SK-N-SH (cell line): ENCODE results near the gene CBLN3. TPM values are rescaled to one million over a fixed set of nuclear protein-coding genes. Genes with fewer than 3 reads are reported as not detected.

Experiments used
- CTCF ChIA-PET: fragments of 300-600, 350-600 bp; formaldehyde crosslinking; extraction: SDS; loops from one replicate; lab custom pipeline; 2021; lab: Yijun Ruan, JAX
- POLR2A ChIA-PET: fragments of 350-600 bp; sonication (Branson Sonifier 250); formaldehyde crosslinking; extraction: SDS; loops from one replicate; lab custom pipeline; 2020; ENCODE audit warnings: antibody characterized with exemption, inconsistent platforms; lab: Yijun Ruan, JAX
- DNase-seq: peaks from one replicate; pipeline ENCODE4 v3.0.0; 2012
- H2AFZ ChIP-seq: fragments of 200-600 bp; sonication (generic); 2 replicates; pipeline ENCODE4 v1.8.1; 2016; ENCODE audit warnings: antibody characterized with exemption, mild to moderate bottlenecking, low read depth
- H3F3A ChIP-seq: fragments of 200-600 bp; sonication (generic); replicated peaks from 2 replicates; pipeline ENCODE3; 2016; ENCODE audit warnings: antibody characterized with exemption, mild to moderate bottlenecking; ENCODE audit not compliant: insufficient read depth
- H3K27ac ChIP-seq, 2 experiments: fragments of 200-500 bp in 1 of 2; fragments of 200-600 bp in 1 of 2; sonication (Bioruptor generic) in 1 of 2; sonication (generic), shearing (Covaris generic) in 1 of 2; 2 replicates each; pipeline versions ENCODE4 v1.5.1 to v1.6.1; 2014 to 2016; ENCODE audit warnings: low read depth in 2 of 2, inconsistent platforms in 1 of 2, low read length in 1 of 2, mild to moderate bottlenecking in 1 of 2, mixed read lengths in 1 of 2
- H3K27me3 ChIP-seq: fragments of 200-600 bp; sonication (generic), shearing (Covaris generic); 2 replicates; pipeline ENCODE4 v1.6.1; 2016; ENCODE audit warnings: mixed run types; ENCODE audit not compliant: insufficient read depth
- H3K36me3 ChIP-seq, 2 experiments: fragments of 200-500 bp in 1 of 2; fragments of 200-600 bp in 1 of 2; sonication (Bioruptor generic) in 1 of 2; sonication (generic) in 1 of 2; replicated peaks in 1 of 2; 2 replicates each; pipeline versions ENCODE3 to v1.5.1; 2014 to 2016; ENCODE audit warnings: low read length in 1 of 2, mild to moderate bottlenecking in 1 of 2; ENCODE audit not compliant: insufficient read depth in 2 of 2, control insufficient read depth in 1 of 2
- H3K4me1 ChIP-seq, 2 experiments: fragments of 200-500 bp in 1 of 2; fragments of 200-600 bp in 1 of 2; sonication (Bioruptor generic) in 1 of 2; sonication (generic), shearing (Covaris generic) in 1 of 2; 2 replicates each; pipeline versions ENCODE4 v1.5.1 to v1.6.1; 2014 to 2016; ENCODE audit warnings: low read depth in 1 of 2, low read length in 1 of 2, mixed run types in 1 of 2; ENCODE audit not compliant: insufficient read depth in 2 of 2, control insufficient read depth in 1 of 2
- H3K4me2 ChIP-seq: fragments of 200-600 bp; sonication (generic), shearing (Covaris generic); 2 replicates; pipeline ENCODE4 v1.6.1; 2017; ENCODE audit warnings: mixed run types
- H3K4me3 ChIP-seq, 2 experiments: fragments of 200-500 bp in 1 of 2; fragments of 200-600 bp in 1 of 2; sonication (Bioruptor generic) in 1 of 2; sonication (generic), shearing (Covaris generic) in 1 of 2; 2 replicates each; pipeline versions ENCODE4 v1.5.1 to v1.8.1; 2014 to 2016; ENCODE audit warnings: low read depth in 2 of 2, inconsistent platforms in 1 of 2, low read length in 1 of 2, mild to moderate bottlenecking in 1 of 2, mixed read lengths in 1 of 2, moderate library complexity in 1 of 2
- H3K79me2 ChIP-seq: fragments of 200-600 bp; sonication (generic); 2 replicates; pipeline ENCODE4 v1.8.1; 2017; ENCODE audit warnings: mild to moderate bottlenecking; ENCODE audit not compliant: insufficient read depth
- H3K9ac ChIP-seq: fragments of 200-600 bp; sonication (generic); 2 replicates; pipeline ENCODE4 v1.6.1; 2017; ENCODE audit warnings: mixed run types
- H3K9me2 ChIP-seq: fragments of 200-600 bp; sonication (generic); 2 replicates; pipeline ENCODE4 v1.6.1; 2017; ENCODE audit warnings: mixed run types
- H3K9me3 ChIP-seq: fragments of 200-600 bp; sonication (generic); 2 replicates; pipeline ENCODE4 v1.6.1; 2017; ENCODE audit warnings: mixed run types, mild to moderate bottlenecking, moderate library complexity
- H4K20me1 ChIP-seq: fragments of 200-600 bp; sonication (generic); 2 replicates; pipeline ENCODE4 v1.6.1; 2017; ENCODE audit warnings: mild to moderate bottlenecking, mixed run types; ENCODE audit not compliant: insufficient read depth
- EP300 ChIP-seq, 2 experiments: IDR thresholded peaks; 2 replicates each; pipeline versions ENCODE4 v1.4.0 to v1.6.1; 2012; ENCODE audit warnings: borderline replicate concordance in 1 of 2, low read depth in 1 of 2, low read length in 1 of 2
- FOSL2 ChIP-seq: IDR thresholded peaks from 2 replicates; pipeline ENCODE4 v1.4.0; 2012; ENCODE audit warnings: low read depth, mild to moderate bottlenecking, moderate library complexity, borderline replicate concordance
- FOXJ3 ChIP-seq: sonication (generic); formaldehyde crosslinking; IDR thresholded peaks from 2 replicates; pipeline ENCODE4 v1.5.1; 2020; ENCODE audit warnings: mild to moderate bottlenecking, missing genetic modification reagents
- GABPA ChIP-seq: IDR thresholded peaks from 2 replicates; pipeline ENCODE4 v1.4.0; 2012; ENCODE audit warnings: low read depth, mild to moderate bottlenecking
- GATA2 ChIP-seq: sonication (generic); formaldehyde crosslinking; IDR thresholded peaks from 2 replicates; pipeline ENCODE4 v1.5.0; 2020; ENCODE audit warnings: mild to moderate bottlenecking, missing genetic modification reagents
- JUND ChIP-seq: IDR thresholded peaks from 2 replicates; pipeline ENCODE4 v1.4.0; 2012
- MEF2A ChIP-seq: IDR thresholded peaks from 2 replicates; pipeline ENCODE4 v1.4.0; 2012; ENCODE audit warnings: low read depth, borderline replicate concordance
- NFIC ChIP-seq: IDR thresholded peaks from 2 replicates; pipeline ENCODE4 v1.4.0; 2012; ENCODE audit warnings: borderline replicate concordance
- NRF1 ChIP-seq: IDR thresholded peaks from 2 replicates; pipeline ENCODE4 v1.6.1; 2012; ENCODE audit warnings: low read depth, mild to moderate bottlenecking, low read length
- PBX3 ChIP-seq: IDR thresholded peaks from 2 replicates; pipeline ENCODE4; 2012
- POLR2AphosphoS5 ChIP-seq: IDR thresholded peaks from 2 replicates; pipeline ENCODE4 v1.6.1; 2012; ENCODE audit warnings: low read depth, low read length
- RAD21 ChIP-seq: IDR thresholded peaks from 2 replicates; pipeline ENCODE4 v1.6.1; 2012; ENCODE audit warnings: mild to moderate bottlenecking, low read length
- RCOR1 ChIP-seq: fragments of 150-350 bp; IDR thresholded peaks from 2 replicates; pipeline ENCODE4 v1.6.1; 2017; ENCODE audit warnings: antibody characterized with exemption, low read length
- REST ChIP-seq: IDR thresholded peaks from 2 replicates; pipeline ENCODE4 v1.6.1; 2012; ENCODE audit warnings: mild to moderate bottlenecking, low read depth, low read length, moderate library complexity
- RFX5 ChIP-seq: IDR thresholded peaks from 2 replicates; pipeline ENCODE4 v1.6.1; 2012; ENCODE audit warnings: mild to moderate bottlenecking, improper control_type of control experiment, low read length
- RXRA ChIP-seq: IDR thresholded peaks from 2 replicates; pipeline ENCODE4 v1.4.0; 2012; ENCODE audit warnings: low read depth, mild to moderate bottlenecking, borderline replicate concordance
- TEAD4 ChIP-seq: IDR thresholded peaks from 2 replicates; pipeline ENCODE4 v1.4.0; 2012; ENCODE audit warnings: mild to moderate bottlenecking, borderline replicate concordance; ENCODE audit not compliant: insufficient read depth
- YY1 ChIP-seq: IDR thresholded peaks from 2 replicates; pipeline ENCODE4 v1.4.0; 2012; ENCODE audit warnings: low read depth, mild to moderate bottlenecking
- WGBS: methylation state at CpG from one replicate; pipeline ENCODE4 v1.1.6; 2017; ENCODE audit warnings: low lambda C conversion rate; 5-methylcytosine and 5-hydroxymethylcytosine counted together
- polyA plus RNA-seq, 3 experiments: library from polyadenylated mRNA; depleted of rRNA; stranded (reverse); fragments of >200 nt; gene quantifications; 2 replicates each; pipeline ENCODE4 v1.2.3, GENCODE V29; 2012
- TF ChIP-seq, protein P1 (sequence below): fragments of 150-350 bp; IDR thresholded peaks from 2 replicates; pipeline ENCODE4 v1.6.1; 2017; ENCODE audit warnings: antibody characterized with exemption, low read length, low read depth, borderline replicate concordance

CBLN3 gene
- polyA plus RNA-seq, 1 of the 3 experiments (the other 2 are of a cell fraction): 1.8 TPM

GRCh38 chr14:24406416-24406815 lies 23.1 kb downstream of the CBLN3 start:
- Histone ChIP-seq H3K27me3 (no peaks in the 10 kb centered on the region), H3K9me3 (no peaks in the 10 kb centered on the region), H3K79me2 (no peaks in the 10 kb centered on the region), H3K9me2 (no peaks in the 10 kb centered on the region), H3K36me3 (peaks cover 0 to 4% of the 10 kb centered on the region in 2 experiments), H3F3A (peaks cover 7% of the 10 kb centered on the region), H3K4me2 (no peak overlapping the region), H3K4me1 (peaks cover 0 to 8% of the 10 kb centered on the region in 2 experiments; a peak in 1 of 4 replicates), H3K9ac (no peak overlapping the region), H3K4me3 (no peak overlapping the region), H2AFZ (no peak overlapping the region), H4K20me1 (no peaks in the 10 kb centered on the region), H3K27ac (no peak overlapping the region)
- ChIA-PET POLR2A (interaction anchor here (1.0 to 1.7 kb wide), 2 partner anchors 13 to 25 kb away, joined by 3 to 4 read pairs; no protein-coding TSS in a partner anchor), CTCF (interaction anchor here (0.6 to 5.8 kb wide), 5 partner anchors 24 to 73 kb away, joined by 3 to 38 read pairs (median 26); partner anchors contain the start of genes CBLN3 and KHNYN)
- DNase-seq: no peak
- WGBS: 78% methylated on average over 6 of the region's 6 CpGs
- no peak for TF ChIP-seq FOXJ3
- no peak for TF ChIP-seq EP300 (IDR thresholded peaks at IDR 0.05; ENCODE audit: borderline replicate concordance in 1 of 2, low read depth in 1 of 2, low read length in 1 of 2)
- no peak for TF ChIP-seq RXRA
- TF ChIP-seq REST: no peak
- TF ChIP-seq MEF2A: no peak
- TF ChIP-seq TEAD4: no peak
- no peak for TF ChIP-seq FOSL2
- no peak for TF ChIP-seq RAD21
- TF ChIP-seq GATA2 (CRISPR knock-in tag): no peak
- no peak for TF ChIP-seq YY1
- no peak for TF ChIP-seq RFX5
- no peak for TF ChIP-seq PBX3
- no peak for TF ChIP-seq NFIC

GRCh38 chr14:24404814-24405213 lies 24.7 kb downstream of the CBLN3 start:
- DNase-seq: no peak
- 91% methylated on average over 4 of the region's 4 CpGs for WGBS
- Histone ChIP-seq H3K27ac (no peak overlapping the region), H3K4me2 (no peak overlapping the region), H2AFZ (no peak overlapping the region), H3F3A (peaks cover 7% of the 10 kb centered on the region), H3K27me3 (no peaks in the 10 kb centered on the region), H3K9me2 (no peaks in the 10 kb centered on the region), H3K36me3 (peaks cover 0 to 4% of the 10 kb centered on the region in 2 experiments), H4K20me1 (no peaks in the 10 kb centered on the region), H3K9me3 (no peaks in the 10 kb centered on the region), H3K4me1 (peaks cover 0 to 17% of the 10 kb centered on the region in 2 experiments; a peak in 1 of 4 replicates), H3K79me2 (no peaks in the 10 kb centered on the region), H3K4me3 (no peak overlapping the region), H3K9ac (no peak overlapping the region)
- CTCF ChIA-PET: interaction anchor here (2.8 to 5.8 kb wide), 4 partner anchors 26 to 72 kb away, joined by 11 to 38 read pairs (median 26); partner anchors contain the start of genes CBLN3 and KHNYN
- POLR2A ChIA-PET: no interaction called here
- TF ChIP-seq, protein P1, sequence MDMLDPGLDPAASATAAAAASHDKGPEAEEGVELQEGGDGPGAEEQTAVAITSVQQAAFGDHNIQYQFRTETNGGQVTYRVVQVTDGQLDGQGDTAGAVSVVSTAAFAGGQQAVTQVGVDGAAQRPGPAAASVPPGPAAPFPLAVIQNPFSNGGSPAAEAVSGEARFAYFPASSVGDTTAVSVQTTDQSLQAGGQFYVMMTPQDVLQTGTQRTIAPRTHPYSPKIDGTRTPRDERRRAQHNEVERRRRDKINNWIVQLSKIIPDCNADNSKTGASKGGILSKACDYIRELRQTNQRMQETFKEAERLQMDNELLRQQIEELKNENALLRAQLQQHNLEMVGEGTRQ: no peak
- TF ChIP-seq NRF1 (no peak), JUND (no peak), POLR2AphosphoS5 (no peak), RAD21 (no peak), FOSL2 (no peak), EP300 (IDR thresholded peaks at IDR 0.05; ENCODE audit: borderline replicate concordance in 1 of 2, low read depth in 1 of 2, low read length in 1 of 2) (no peak), RCOR1 (no peak), RFX5 (no peak), GABPA (no peak), TEAD4 (no peak)
